ENCODE results near the gene KCNN3.

DNA sequence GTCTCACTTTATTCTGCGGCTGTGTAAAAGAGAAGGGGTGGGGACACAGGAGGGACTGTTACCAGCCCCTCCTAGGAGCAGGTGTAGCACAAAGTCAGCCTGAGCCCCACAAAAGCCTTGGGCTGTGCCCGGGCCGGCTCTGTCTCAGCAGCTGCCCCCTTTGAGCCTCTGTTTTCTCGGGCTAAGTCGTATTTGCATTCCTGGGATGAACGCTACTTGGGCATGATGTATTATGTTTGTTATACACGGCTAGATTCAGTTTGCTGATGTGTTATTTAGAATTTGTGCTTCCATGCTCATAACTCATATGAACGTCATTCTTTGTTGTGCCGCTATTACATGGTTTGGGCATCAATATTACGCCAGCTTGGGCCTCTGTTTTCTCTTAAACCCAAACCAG is 47.8 kb downstream of the KCNN3 start:
- TF ChIP-seq CTCF (IDR thresholded peaks at IDR 0.05) (no peak), ZFX (IDR thresholded peaks at IDR 0.05; ENCODE audit: borderline replicate concordance) (no peak)
